ENCODE results near the gene FARP1.

FARP1 gene

GRCh38 chr13:98233127-98233526 is 90.2 kb downstream of the FARP1 start:
- DNase-seq: no peak

- no peak for DNase-seq
These were observed 91.5 kb downstream of the FARP1 start for GRCh38 chr13:98234348-98234747.

- no peak for DNase-seq
These were observed 93.3 kb downstream of the FARP1 start for GRCh38 chr13:98236197-98236596.

- DNase-seq: no peak
These were observed 94.4 kb downstream of the FARP1 start for GRCh38 chr13:98237331-98237730.

- no peak for DNase-seq
These were observed 96.5 kb downstream of the FARP1 start for GRCh38 chr13:98239162-98240076.

GRCh38 chr13:98240135-98240534 is 97.2 kb downstream of the FARP1 start:
- DNase-seq: no peak

- no peak for DNase-seq
These were observed 98.1 kb downstream of the FARP1 start for GRCh38 chr13:98240974-98241373.

- DNase-seq: no peak
These were observed 99.1 kb downstream of the FARP1 start for GRCh38 chr13:98241976-98242375.

GRCh38 chr13:98242403-98242802 is 99.5 kb downstream of the FARP1 start:
- DNase-seq: no peak

GRCh38 chr13:98243929-98244272 is 101.0 kb downstream of the FARP1 start:
- no peak for DNase-seq

GRCh38 chr13:98246538-98247172 is 103.8 kb downstream of the FARP1 start:
- no peak for DNase-seq

GRCh38 chr13:98251708-98252107 is 108.8 kb downstream of the FARP1 start:
- no peak for DNase-seq

- no peak for DNase-seq
These were observed 110.1 kb downstream of the FARP1 start for GRCh38 chr13:98252931-98253470.

GRCh38 chr13:98253526-98253925 is 110.6 kb downstream of the FARP1 start:
- no peak for DNase-seq

- no peak for DNase-seq
These were observed 111.6 kb downstream of the FARP1 start for GRCh38 chr13:98254513-98254912.

- no peak for DNase-seq
These were observed 115.3 kb downstream of the FARP1 start for GRCh38 chr13:98258226-98258625.

- no peak for DNase-seq
These were observed 117.7 kb downstream of the FARP1 start for GRCh38 chr13:98260357-98261164.

- no peak for DNase-seq
These were observed 118.3 kb downstream of the FARP1 start for GRCh38 chr13:98261165-98261702.

GRCh38 chr13:98262292-98262691 is 119.4 kb downstream of the FARP1 start:
- DNase-seq: no peak

GRCh38 chr13:98263841-98264240 is 120.9 kb downstream of the FARP1 start:
- DNase-seq: no peak

GRCh38 chr13:98264877-98265276 is 122.0 kb downstream of the FARP1 start:
- no peak for DNase-seq

- DNase-seq: no peak
These were observed 123.0 kb downstream of the FARP1 start for GRCh38 chr13:98265692-98266551.
